ENCODE measurements around the gene UFL1. TPM values are rescaled to one million over a fixed set of nuclear protein-coding genes. Genes with fewer than 3 reads are reported as not detected.

The UFL1 gene
- total and polyA plus RNA-seq, 2 of the 4 experiments (the other 2 are of a cell fraction), result 8.2 to 19.2 TPM

DNA sequence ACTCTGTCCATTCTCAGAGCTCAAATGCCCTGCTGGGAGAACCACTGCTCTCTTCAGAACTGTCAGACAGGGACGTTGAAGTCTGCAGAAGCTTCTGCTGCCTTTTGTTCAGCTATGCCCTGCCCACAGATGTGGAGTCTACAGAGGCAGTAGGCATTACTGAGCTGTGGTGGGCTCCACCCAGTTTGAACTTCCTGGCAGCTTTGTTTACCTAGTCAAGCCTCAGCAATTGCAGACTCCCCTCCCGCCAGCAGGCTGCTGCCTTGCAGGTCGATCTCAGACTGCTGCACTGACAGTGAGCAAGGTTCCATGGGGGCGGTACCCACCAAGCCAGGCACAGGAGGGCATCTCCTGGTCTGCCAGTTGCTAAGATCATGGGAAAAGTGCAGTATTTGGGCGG is 21.8 kb upstream of the UFL1 start:
- no peak overlapping the region for H4K8ac ChIP-seq (ENCODE audit: low read depth in 2 of 2, low read length in 2 of 2)
- dilution Hi-C loops (cut with HindIII; ENCODE audit: low sequenced_read_pairs, unreplicated experiment) (no loop called here), in situ Hi-C loops (cut with MboI; ENCODE audit: low sequenced_read_pairs) (no loop called here), intact Hi-C loops (cut with micrococcal nuclease) (no loop called here)
- no peak overlapping the region for H3K9ac ChIP-seq (ENCODE audit: low read depth, low read length)
- H3K9me1 ChIP-seq (ENCODE audit: insufficient read depth, low read length), result no peaks in the 10 kb centered on the region
- ChIA-PET CTCF (no interaction called here), POLR2A (ENCODE audit: unreplicated experiment) (no interaction called here)
- H3K4me3 ChIP-seq (ENCODE audit: insufficient read depth, low read depth, low read length), result no peak overlapping the region
- H2BK120ac ChIP-seq (ENCODE audit: low read depth, low read length), result no peak overlapping the region
- ATAC-seq (ENCODE audit: low read depth) (no peak), DNase-seq (no peak)
- no peaks in the 10 kb centered on the region for H4K20me1 ChIP-seq (ENCODE audit: insufficient read depth, low read length)
- no peak overlapping the region for H2AK9ac ChIP-seq (replicated peaks; ENCODE audit: low read depth, low read length, poor library complexity)
- no peak overlapping the region for H3K23ac ChIP-seq (ENCODE audit: low read depth, low read length)
- no TSS peak for BruUV-seq (replicated peaks)
- no peak overlapping the region for H4K91ac ChIP-seq (ENCODE audit: insufficient read depth, low read depth, low read length)
- no peak overlapping the region for H3K56ac ChIP-seq (ENCODE audit: extremely low read depth, insufficient read depth, low read length)
- H3K18ac ChIP-seq (ENCODE audit: low read depth, low read length), result no peak overlapping the region
- no peak overlapping the region for H2BK15ac ChIP-seq (ENCODE audit: low read depth, low read length)
- H2AFZ ChIP-seq (replicated peaks; ENCODE audit: low read length, poor library complexity), result no peak overlapping the region
- H2BK20ac ChIP-seq (ENCODE audit: low read depth, low read length), result no peak overlapping the region
- H3K36me3 ChIP-seq (ENCODE audit: control insufficient read depth, insufficient read depth, low read length), result no peaks in the 10 kb centered on the region
- no peak overlapping the region for H4K5ac ChIP-seq (ENCODE audit: low read depth, low read length)
- WGBS, 2 experiments (ENCODE audit: extremely low coverage in 2 of 2, insufficient read length in 1 of 2), result 100% methylated on average over 1 of the region's 5 CpGs; no CpG with 5 or more reads in 1 of the 2 experiments
- H3K27ac ChIP-seq (ENCODE audit: insufficient read depth, low read length), result no peak overlapping the region
- no peak overlapping the region for H3K14ac ChIP-seq (replicated peaks; ENCODE audit: low read depth, low read length)
- no peak overlapping the region for H2BK5ac ChIP-seq (ENCODE audit: low read depth, low read length, poor library complexity, severe bottlenecking)
- TF ChIP-seq POLR2A (IDR thresholded peaks at IDR 0.05; ENCODE audit: low read depth, low read length), result no peak
- TF ChIP-seq SMC3 (IDR thresholded peaks at IDR 0.05; ENCODE audit: low read depth, low read length), result no peak
- TF ChIP-seq CEBPB (IDR thresholded peaks at IDR 0.05; ENCODE audit: low read depth, low read length), result no peak
- TF ChIP-seq RAD21 (IDR thresholded peaks at IDR 0.05; ENCODE audit: low read length), result no peak
- TF ChIP-seq, protein P1, sequence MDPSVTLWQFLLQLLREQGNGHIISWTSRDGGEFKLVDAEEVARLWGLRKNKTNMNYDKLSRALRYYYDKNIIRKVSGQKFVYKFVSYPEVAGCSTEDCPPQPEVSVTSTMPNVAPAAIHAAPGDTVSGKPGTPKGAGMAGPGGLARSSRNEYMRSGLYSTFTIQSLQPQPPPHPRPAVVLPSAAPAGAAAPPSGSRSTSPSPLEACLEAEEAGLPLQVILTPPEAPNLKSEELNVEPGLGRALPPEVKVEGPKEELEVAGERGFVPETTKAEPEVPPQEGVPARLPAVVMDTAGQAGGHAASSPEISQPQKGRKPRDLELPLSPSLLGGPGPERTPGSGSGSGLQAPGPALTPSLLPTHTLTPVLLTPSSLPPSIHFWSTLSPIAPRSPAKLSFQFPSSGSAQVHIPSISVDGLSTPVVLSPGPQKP (IDR thresholded peaks at IDR 0.05; ENCODE audit: borderline replicate concordance, low read depth, low read length), result no peak
- TF ChIP-seq BHLHE40 (IDR thresholded peaks at IDR 0.05; ENCODE audit: low read depth, low read length), result no peak
- no peak for TF ChIP-seq RCOR1 (IDR thresholded peaks at IDR 0.05; ENCODE audit: insufficient replicate concordance, low read length)
- TF ChIP-seq NFE2L2 (IDR thresholded peaks at IDR 0.05; ENCODE audit: low read depth, low read length), result no peak
- TF ChIP-seq RFX5 (IDR thresholded peaks at IDR 0.05; ENCODE audit: low read depth, low read length), result no peak
- TF ChIP-seq, protein P2, sequence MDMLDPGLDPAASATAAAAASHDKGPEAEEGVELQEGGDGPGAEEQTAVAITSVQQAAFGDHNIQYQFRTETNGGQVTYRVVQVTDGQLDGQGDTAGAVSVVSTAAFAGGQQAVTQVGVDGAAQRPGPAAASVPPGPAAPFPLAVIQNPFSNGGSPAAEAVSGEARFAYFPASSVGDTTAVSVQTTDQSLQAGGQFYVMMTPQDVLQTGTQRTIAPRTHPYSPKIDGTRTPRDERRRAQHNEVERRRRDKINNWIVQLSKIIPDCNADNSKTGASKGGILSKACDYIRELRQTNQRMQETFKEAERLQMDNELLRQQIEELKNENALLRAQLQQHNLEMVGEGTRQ (IDR thresholded peaks at IDR 0.05; ENCODE audit: low read depth, low read length), result no peak
- TF ChIP-seq, protein P3, sequence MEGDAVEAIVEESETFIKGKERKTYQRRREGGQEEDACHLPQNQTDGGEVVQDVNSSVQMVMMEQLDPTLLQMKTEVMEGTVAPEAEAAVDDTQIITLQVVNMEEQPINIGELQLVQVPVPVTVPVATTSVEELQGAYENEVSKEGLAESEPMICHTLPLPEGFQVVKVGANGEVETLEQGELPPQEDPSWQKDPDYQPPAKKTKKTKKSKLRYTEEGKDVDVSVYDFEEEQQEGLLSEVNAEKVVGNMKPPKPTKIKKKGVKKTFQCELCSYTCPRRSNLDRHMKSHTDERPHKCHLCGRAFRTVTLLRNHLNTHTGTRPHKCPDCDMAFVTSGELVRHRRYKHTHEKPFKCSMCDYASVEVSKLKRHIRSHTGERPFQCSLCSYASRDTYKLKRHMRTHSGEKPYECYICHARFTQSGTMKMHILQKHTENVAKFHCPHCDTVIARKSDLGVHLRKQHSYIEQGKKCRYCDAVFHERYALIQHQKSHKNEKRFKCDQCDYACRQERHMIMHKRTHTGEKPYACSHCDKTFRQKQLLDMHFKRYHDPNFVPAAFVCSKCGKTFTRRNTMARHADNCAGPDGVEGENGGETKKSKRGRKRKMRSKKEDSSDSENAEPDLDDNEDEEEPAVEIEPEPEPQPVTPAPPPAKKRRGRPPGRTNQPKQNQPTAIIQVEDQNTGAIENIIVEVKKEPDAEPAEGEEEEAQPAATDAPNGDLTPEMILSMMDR (conservative IDR thresholded peaks at IDR 0.05; ENCODE audit: low read depth, low read length), result no peak
- TF ChIP-seq MXI1 (IDR thresholded peaks at IDR 0.05; ENCODE audit: borderline replicate concordance, low read depth, low read length), result no peak
- no peak for TF ChIP-seq MAZ (IDR thresholded peaks at IDR 0.05; ENCODE audit: borderline replicate concordance, low read depth, low read length)
- no peak for TF ChIP-seq CHD1 (IDR thresholded peaks at IDR 0.05; ENCODE audit: low read depth, low read length)
- TF ChIP-seq MAFK (IDR thresholded peaks at IDR 0.05; ENCODE audit: low read depth, low read length), result no peak
- no peak for TF ChIP-seq FOS (IDR thresholded peaks at IDR 0.05; ENCODE audit: low read depth, low read length)
- H3K9me3 ChIP-seq (ENCODE audit: control insufficient read depth, insufficient read depth, low read length), result no peaks in the 10 kb centered on the region
- no peak overlapping the region for H2AK5ac ChIP-seq (ENCODE audit: low read depth, low read length)
- no peak overlapping the region for H3K4me2 ChIP-seq (ENCODE audit: low read depth, low read length)
- H3K79me1 ChIP-seq (ENCODE audit: low read depth in 1 of 2, low read length in 2 of 2), result no peaks in the 10 kb centered on the region
- H3K4me1 ChIP-seq (ENCODE audit: control insufficient read depth, insufficient read depth, low read length), result no peaks in the 10 kb centered on the region
- no peaks in the 10 kb centered on the region for H3K27me3 ChIP-seq (ENCODE audit: control insufficient read depth, insufficient read depth, low read length)
- no peak overlapping the region for H3K4ac ChIP-seq (ENCODE audit: low read depth, low read length)

All from IMR-90 (cell line).